ENCODE results near the gene RUFY4.
"Not testable (repeated sequence)": the region's sequence is repeated elsewhere in the genome, so short reads cannot be mapped to it uniquely, and the experiment has no call there.

RUFY4 gene

GRCh38 chr2:218082586-218083351 lies 13.7 kb downstream of the RUFY4 start:
- no peak for DNase-seq (ENCODE audit: low read depth, low spot score)

GRCh38 chr2:218083352-218083676 lies 14.3 kb downstream of the RUFY4 start:
- no peak for DNase-seq (ENCODE audit: low read depth, low spot score)

DNA sequence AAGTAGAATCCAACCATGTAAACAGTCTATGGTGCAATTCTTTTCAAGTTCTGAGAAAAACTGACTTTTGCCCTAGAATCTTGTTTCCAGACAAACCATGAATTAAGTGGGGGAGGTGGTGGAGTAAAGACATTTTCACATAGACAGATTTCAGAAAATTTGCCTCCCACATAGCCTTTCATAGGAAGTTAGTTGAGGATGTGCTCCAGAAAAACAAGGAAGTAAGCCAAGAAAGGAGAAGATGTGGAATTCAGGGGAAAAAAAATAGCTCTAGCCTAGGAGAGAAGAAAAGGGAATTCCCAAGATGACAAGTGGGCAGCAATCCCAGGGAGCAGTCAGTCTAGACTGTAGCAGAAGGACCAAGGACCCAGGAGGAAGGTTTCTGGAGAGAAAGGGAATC lies 17.4 kb downstream of the RUFY4 start:
- DNase-seq (ENCODE audit: low read depth, low spot score): no peak

GRCh38 chr2:218089259-218089658 lies 20.2 kb downstream of the RUFY4 start:
- DNase-seq (ENCODE audit: low read depth, low spot score): no peak

GRCh38 chr2:218091746-218092145 lies 22.7 kb downstream of the RUFY4 start:
- no peak for DNase-seq (ENCODE audit: low read depth, low spot score)

- no peak for DNase-seq (ENCODE audit: low read depth, low spot score)
These were observed 24.8 kb downstream of the RUFY4 start for GRCh38 chr2:218093879-218094278.

DNA sequence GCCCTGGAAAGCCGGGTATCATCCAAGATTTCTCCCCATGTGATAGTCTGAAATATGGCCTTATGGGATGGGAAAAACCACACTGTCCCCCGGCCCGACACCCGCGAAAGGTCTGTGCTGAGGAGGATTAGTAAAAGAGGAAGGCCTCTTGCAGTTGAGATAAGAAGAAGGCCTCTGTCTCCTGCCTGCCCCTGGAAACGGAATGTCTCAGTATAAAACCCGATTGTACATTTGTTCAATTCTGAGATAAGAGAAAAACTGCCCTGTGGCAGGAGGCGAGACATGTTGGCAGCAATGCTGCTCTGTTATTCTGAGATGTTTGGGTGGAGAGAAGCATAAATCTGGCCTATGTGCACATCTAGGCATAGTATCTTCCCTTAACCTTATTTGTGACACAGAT lies 26.8 kb downstream of the RUFY4 start:
- DNase-seq (ENCODE audit: low read depth, low spot score): no peak

- DNase-seq (ENCODE audit: low read depth, low spot score): no peak
These were observed 28.9 kb downstream of the RUFY4 start for GRCh38 chr2:218097975-218098374.

DNA sequence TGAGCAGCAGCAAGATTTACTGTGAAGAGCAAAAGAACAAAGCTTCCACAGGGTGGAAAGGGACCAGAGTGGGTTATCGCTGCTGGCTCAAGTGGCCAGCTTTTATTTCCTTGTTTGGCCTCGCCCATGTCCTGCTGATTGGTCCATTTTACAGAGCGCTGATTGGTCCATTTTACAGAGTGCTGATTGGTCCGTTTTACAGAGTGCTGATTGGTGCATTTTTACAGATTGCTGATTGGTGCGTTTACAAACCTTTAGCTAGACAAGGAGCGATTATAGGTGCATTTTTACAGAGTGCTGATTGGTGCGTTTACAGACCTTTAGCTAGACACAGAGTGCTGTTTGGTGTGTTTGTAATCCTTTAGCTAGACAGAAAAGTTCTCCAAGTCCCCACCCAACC lies 39.8 kb downstream of the RUFY4 start:
- DNase-seq (ENCODE audit: low read depth, low spot score): not testable (repeated sequence)

- DNase-seq (ENCODE audit: low read depth, low spot score): not testable (repeated sequence)
These were observed 52.7 kb downstream of the RUFY4 start for GRCh38 chr2:218121789-218122188.

- not testable (repeated sequence) for DNase-seq (ENCODE audit: low read depth, low spot score)
These were observed 53.2 kb downstream of the RUFY4 start for GRCh38 chr2:218122286-218122685.

- no peak for DNase-seq (ENCODE audit: low read depth, low spot score)
These were observed 54.9 kb downstream of the RUFY4 start for GRCh38 chr2:218123986-218124385.

DNA sequence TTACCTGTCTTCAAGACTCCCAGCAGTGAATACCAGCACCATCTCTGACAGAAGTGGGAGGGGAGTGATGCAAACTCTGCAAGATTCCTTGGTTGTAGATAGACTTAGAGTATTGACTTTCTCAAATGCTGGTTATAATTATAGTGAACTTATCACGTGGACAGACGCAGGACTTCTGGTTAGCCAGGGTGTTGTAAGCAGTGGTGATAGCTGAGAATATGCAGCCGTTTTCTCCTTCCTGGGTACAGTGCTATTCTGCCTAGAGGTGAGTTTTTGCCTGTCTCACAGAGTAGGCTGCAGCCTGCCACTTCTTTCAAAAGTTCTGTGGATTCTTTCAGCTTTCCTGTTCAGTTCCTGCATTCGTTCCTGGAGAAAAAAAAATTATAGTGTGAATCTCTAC lies 56.0 kb downstream of the RUFY4 start:
- no peak for DNase-seq (ENCODE audit: low read depth, low spot score)

DNA sequence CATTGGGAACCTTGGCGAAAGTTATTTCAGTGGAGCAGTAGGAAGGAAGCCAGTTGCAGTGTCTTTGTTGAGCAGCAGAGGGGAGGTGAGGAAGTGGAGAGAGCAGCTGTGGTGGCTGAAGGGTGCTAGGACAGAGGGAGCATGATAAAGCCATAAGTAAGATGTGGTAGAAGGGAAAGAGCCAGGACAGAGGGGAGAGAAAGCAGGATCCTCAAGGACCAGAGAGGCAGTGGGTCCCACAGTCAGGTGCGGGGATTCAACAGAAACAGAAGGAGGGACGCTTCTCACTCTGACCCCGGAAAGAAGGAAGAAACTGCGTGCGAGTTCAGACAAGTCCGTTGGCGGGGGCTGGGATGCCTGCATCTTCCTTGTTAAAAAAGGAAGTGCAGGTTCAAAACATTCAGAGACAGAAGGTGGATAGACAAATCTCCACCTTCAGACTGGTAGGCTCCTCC lies 56.6 kb downstream of the RUFY4 start, which contains the start of gene CXCR2:
Gene CXCR2 (plus strand): TSS at position 403 of the 455 bp plus-strand sequence. CDS start 8,774 bp downstream, outside the sequence.
- DNase-seq (ENCODE audit: low read depth, low spot score): no peak

DNA sequence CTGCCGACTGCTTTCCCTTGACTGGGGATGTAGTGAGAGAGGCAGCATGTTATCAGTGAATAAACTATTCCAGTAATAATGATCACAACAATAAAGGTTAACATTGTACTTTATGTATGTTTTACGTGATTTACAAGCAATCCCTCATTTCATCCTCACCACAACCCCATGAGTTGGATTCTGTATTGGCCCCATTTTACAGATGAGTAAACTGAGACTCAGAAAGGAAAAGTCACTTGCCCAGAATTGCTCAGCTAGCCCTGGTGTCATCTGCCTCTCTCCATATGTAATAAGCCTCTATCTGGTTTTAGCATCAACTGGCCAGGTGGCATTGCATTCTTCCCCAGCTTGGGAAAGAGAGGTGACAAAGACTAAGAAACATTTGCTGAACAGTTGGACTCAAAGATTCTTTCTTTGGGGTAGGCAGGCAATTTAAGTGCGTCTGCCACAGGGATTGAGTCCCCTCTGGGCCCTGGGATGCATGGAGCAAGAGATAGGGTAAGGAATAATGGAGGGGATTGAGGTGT lies 58.9 kb downstream of the RUFY4 start:
- no peak for DNase-seq (ENCODE audit: low read depth, low spot score)

GRCh38 chr2:218128781-218129457 lies 59.9 kb downstream of the RUFY4 start:
- no peak for DNase-seq (ENCODE audit: low read depth, low spot score)

- no peak for DNase-seq (ENCODE audit: low read depth, low spot score)
These were observed 60.5 kb downstream of the RUFY4 start for GRCh38 chr2:218129458-218130135.

GRCh38 chr2:218130377-218130776 lies 61.3 kb downstream of the RUFY4 start:
- DNase-seq (ENCODE audit: low read depth, low spot score): no peak

GRCh38 chr2:218130822-218131221 lies 61.8 kb downstream of the RUFY4 start:
- DNase-seq (ENCODE audit: low read depth, low spot score): no peak

- DNase-seq (ENCODE audit: low read depth, low spot score): no peak
These were observed 68.5 kb downstream of the RUFY4 start for GRCh38 chr2:218137514-218137913.

DNA sequence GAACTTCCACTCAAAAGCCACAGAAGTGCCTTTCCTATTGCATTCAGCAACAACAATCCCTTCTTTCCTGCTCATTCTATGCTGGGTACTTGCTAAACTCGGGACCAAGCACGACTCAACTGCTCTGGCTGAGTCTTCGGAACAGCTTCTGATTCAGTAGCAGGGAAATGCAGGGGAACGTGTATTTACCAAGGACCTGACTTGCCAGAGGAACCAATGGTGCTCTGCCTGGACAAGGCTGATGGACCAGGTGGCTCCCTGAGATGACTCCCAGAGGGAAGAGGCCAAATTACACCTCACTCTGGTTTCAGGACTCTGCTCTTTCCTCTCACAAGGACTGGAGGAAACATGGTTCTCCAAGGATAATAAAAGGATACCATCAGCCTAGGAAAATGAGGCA lies 69.0 kb downstream of the RUFY4 start:
- no peak for DNase-seq (ENCODE audit: low read depth, low spot score)

All from ELF-1 (cell line).